ENCODE measurements around the gene TRPM3.
"Not testable (repeated sequence)": the region's sequence is repeated elsewhere in the genome, so short reads cannot be mapped to it uniquely, and the experiment has no call there.

The TRPM3 gene

DNA sequence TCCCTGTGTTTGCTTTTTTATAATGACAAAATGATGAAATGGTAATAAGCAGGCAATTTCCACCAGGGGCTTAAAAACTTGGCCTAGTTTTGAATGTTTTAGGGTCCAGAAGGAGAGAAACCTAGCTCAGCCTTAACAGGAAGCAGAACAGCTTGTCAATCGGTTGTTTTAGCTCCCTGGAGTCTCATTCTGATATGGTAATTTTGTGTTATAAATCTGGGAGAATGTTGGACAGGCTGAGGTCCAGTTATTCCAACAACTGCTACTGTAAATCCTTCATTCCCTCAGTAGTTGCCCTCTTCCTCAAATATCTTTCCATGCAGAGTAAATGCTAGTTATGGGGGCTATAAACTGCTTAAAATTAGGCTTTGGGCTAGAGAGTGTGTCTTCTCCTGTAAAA is 397.4 kb downstream of the TRPM3 start:
- H3K9ac ChIP-seq (ENCODE audit: low read length); H3K18ac ChIP-seq (ENCODE audit: low read length); H4K12ac ChIP-seq (ENCODE audit: low read depth, low read length); H3K79me1 ChIP-seq (ENCODE audit: low read length); H2AFZ ChIP-seq (ENCODE audit: insufficient read depth, low read length, poor library complexity); H2BK5ac ChIP-seq (ENCODE audit: low read depth, low read length, poor library complexity); H4K8ac ChIP-seq (ENCODE audit: low read depth, low read length); H3K23ac ChIP-seq (ENCODE audit: low read length); DNase-seq; H3K27me3 ChIP-seq (ENCODE audit: insufficient read depth, low read length); H3K4ac ChIP-seq (ENCODE audit: low read depth, low read length); H2BK12ac ChIP-seq (ENCODE audit: low read length); H3K4me1 ChIP-seq (ENCODE audit: control insufficient read depth in 1 of 2, insufficient read depth in 2 of 2, low read length in 2 of 2); H3K4me3 ChIP-seq (ENCODE audit: low read depth, low read length); H4K91ac ChIP-seq (ENCODE audit: low read depth, low read length); H2AK5ac ChIP-seq (ENCODE audit: low read length); H3K36me3 ChIP-seq (ENCODE audit: control insufficient read depth in 1 of 2, insufficient read depth in 2 of 2, low read length in 2 of 2); H3K9me3 ChIP-seq (ENCODE audit: insufficient read depth, low read depth, low read length); H3K27ac ChIP-seq (ENCODE audit: low read depth, low read length); H3K14ac ChIP-seq (ENCODE audit: low read length); H2BK120ac ChIP-seq (ENCODE audit: insufficient read depth, low read length, poor library complexity); H3K79me2 ChIP-seq (ENCODE audit: control insufficient read depth, insufficient read depth, low read length, poor library complexity); H3K4me2 ChIP-seq (ENCODE audit: low read length): not testable (repeated sequence)
- WGBS (ENCODE audit: extremely low coverage, insufficient coverage, insufficient read length), result no CpG with 5 or more reads among the region's 1 CpG

DNA sequence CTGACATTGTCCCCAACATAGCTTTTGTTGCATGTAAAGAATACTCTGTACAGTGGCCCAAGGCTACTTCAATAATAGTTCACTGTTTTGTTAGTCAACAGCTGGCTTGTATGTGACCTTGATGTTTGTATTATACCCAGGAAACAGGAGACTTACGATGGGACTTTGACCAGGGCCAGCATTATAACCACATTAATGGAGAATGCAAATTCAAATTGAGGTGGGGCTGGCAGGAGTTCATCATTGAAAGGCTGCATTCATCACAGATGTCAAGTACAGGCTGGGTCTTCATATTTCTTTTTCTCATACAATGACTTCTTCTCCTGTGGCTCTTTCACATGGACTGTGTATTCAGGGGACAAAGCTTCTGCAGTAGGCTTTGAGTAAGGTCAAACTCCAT is 414.6 kb downstream of the TRPM3 start:
- H2BK5ac ChIP-seq (ENCODE audit: low read depth, low read length, poor library complexity); DNase-seq; H3K27ac ChIP-seq (ENCODE audit: low read depth, low read length); H3K9ac ChIP-seq (ENCODE audit: low read length); H4K91ac ChIP-seq (ENCODE audit: low read depth, low read length); H2AFZ ChIP-seq (ENCODE audit: insufficient read depth, low read length, poor library complexity); H3K14ac ChIP-seq (ENCODE audit: low read length); H4K8ac ChIP-seq (ENCODE audit: low read depth, low read length); H4K12ac ChIP-seq (ENCODE audit: low read depth, low read length); H3K79me2 ChIP-seq (ENCODE audit: control insufficient read depth, insufficient read depth, low read length, poor library complexity); H3K4me2 ChIP-seq (ENCODE audit: low read length); H2BK120ac ChIP-seq (ENCODE audit: insufficient read depth, low read length, poor library complexity); H3K79me1 ChIP-seq (ENCODE audit: low read length); H3K36me3 ChIP-seq (ENCODE audit: control insufficient read depth in 1 of 2, insufficient read depth in 2 of 2, low read length in 2 of 2); H3K18ac ChIP-seq (ENCODE audit: low read length); H3K23ac ChIP-seq (ENCODE audit: low read length); H3K9me3 ChIP-seq (ENCODE audit: insufficient read depth, low read depth, low read length); H3K4ac ChIP-seq (ENCODE audit: low read depth, low read length); H2AK5ac ChIP-seq (ENCODE audit: low read length); H3K4me3 ChIP-seq (ENCODE audit: low read depth, low read length); H2BK12ac ChIP-seq (ENCODE audit: low read length); H3K4me1 ChIP-seq (ENCODE audit: control insufficient read depth in 1 of 2, insufficient read depth in 2 of 2, low read length in 2 of 2); H3K27me3 ChIP-seq (ENCODE audit: insufficient read depth, low read length): not testable (repeated sequence)
- WGBS (ENCODE audit: extremely low coverage, insufficient coverage, insufficient read length), result no CpG with 5 or more reads among the region's 1 CpG

DNA sequence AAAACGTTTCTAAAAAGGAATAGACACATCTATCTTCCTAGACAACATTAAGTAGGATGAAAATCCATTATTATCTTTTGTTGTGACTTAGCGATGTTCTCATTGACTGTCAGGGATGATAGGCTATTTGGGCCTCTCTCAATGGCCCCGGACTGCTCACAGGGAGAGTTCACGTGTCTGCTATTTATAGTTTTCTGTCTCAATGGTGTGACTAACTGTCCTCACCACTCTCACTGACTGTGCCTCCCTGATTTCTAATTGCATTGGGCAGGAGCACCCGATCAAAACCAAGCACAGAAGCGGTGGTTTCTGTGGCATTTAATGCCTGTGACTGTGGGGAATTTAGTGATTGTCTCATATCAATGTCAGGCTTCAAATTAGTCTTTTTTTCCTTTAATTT is 420.3 kb downstream of the TRPM3 start:
- no CpG with 5 or more reads among the region's 6 CpGs for WGBS (ENCODE audit: extremely low coverage, insufficient coverage, insufficient read length)
- H3K79me2 ChIP-seq (ENCODE audit: control insufficient read depth, insufficient read depth, low read length, poor library complexity), result no peaks in the 10 kb centered on the region
- no peaks in the 10 kb centered on the region for H3K36me3 ChIP-seq (ENCODE audit: control insufficient read depth in 1 of 2, insufficient read depth in 2 of 2, low read length in 2 of 2)
- H2BK120ac ChIP-seq (ENCODE audit: insufficient read depth, low read length, poor library complexity), result no peak overlapping the region
- H3K14ac ChIP-seq (ENCODE audit: low read length), result no peak overlapping the region
- no peak overlapping the region for H3K4me2 ChIP-seq (ENCODE audit: low read length)
- no peak overlapping the region for H4K12ac ChIP-seq (ENCODE audit: low read depth, low read length)
- no peak overlapping the region for H2AFZ ChIP-seq (ENCODE audit: insufficient read depth, low read length, poor library complexity)
- DNase-seq, result no peak
- no peak overlapping the region for H4K8ac ChIP-seq (ENCODE audit: low read depth, low read length)
- no peaks in the 10 kb centered on the region for H3K79me1 ChIP-seq (ENCODE audit: low read length)
- H2BK5ac ChIP-seq (ENCODE audit: low read depth, low read length, poor library complexity), result no peak overlapping the region
- H3K9me3 ChIP-seq (ENCODE audit: insufficient read depth, low read depth, low read length), result no peaks in the 10 kb centered on the region
- H2BK12ac ChIP-seq (ENCODE audit: low read length), result no peak overlapping the region
- H2AK5ac ChIP-seq (ENCODE audit: low read length), result no peak overlapping the region
- no peak overlapping the region for H3K18ac ChIP-seq (ENCODE audit: low read length)
- no peak overlapping the region for H4K91ac ChIP-seq (ENCODE audit: low read depth, low read length)
- H3K4me3 ChIP-seq (ENCODE audit: low read depth, low read length), result no peak overlapping the region
- H3K27ac ChIP-seq (ENCODE audit: low read depth, low read length), result no peak overlapping the region
- H3K4ac ChIP-seq (ENCODE audit: low read depth, low read length), result no peak overlapping the region
- no peak overlapping the region for H3K23ac ChIP-seq (ENCODE audit: low read length)
- H3K27me3 ChIP-seq (ENCODE audit: insufficient read depth, low read length), result no peaks in the 10 kb centered on the region
- H3K4me1 ChIP-seq (ENCODE audit: control insufficient read depth in 1 of 2, insufficient read depth in 2 of 2, low read length in 2 of 2), result no peaks in the 10 kb centered on the region
- no peak overlapping the region for H3K9ac ChIP-seq (ENCODE audit: low read length)

DNA sequence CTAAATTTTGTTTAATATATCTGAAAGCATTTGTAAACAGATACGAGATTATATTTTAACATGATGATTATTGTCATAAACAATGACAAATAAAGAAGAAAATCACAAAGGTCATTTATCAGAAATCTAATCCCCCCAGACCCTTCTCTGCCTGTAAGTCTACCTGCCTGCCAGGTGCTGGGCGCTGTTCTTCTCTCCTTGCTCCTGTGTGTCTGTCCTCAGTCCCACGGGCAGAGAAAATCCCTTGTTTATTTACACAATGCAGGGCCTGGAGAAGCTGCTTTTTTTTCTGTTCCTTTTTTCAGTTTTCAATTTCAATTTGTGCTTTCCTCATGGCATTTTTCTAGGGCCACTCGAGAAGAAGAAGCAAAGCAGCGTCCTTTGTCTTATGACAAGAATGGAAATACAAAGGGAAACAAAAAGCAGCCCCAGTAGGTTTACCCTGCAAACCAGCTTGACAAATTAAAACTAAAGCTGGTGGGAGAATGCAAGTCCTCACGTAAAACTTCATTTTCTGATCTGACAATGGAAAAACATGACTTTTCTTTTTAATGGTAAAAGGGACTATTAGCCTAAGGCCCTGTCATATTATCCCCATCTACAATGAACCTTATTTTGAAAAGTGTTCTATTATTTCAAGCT is 424.6 kb downstream of the TRPM3 start:
- Histone ChIP-seq H3K27ac (ENCODE audit: low read depth, low read length) (no peak overlapping the region), H3K4ac (ENCODE audit: low read depth, low read length) (no peak overlapping the region), H3K18ac (ENCODE audit: low read length) (no peak overlapping the region), H2BK120ac (ENCODE audit: insufficient read depth, low read length, poor library complexity) (no peak overlapping the region), H3K27me3 (ENCODE audit: insufficient read depth, low read length) (no peaks in the 10 kb centered on the region), H4K12ac (ENCODE audit: low read depth, low read length) (no peak overlapping the region), H3K4me1 (ENCODE audit: control insufficient read depth in 1 of 2, insufficient read depth in 2 of 2, low read length in 2 of 2) (no peaks in the 10 kb centered on the region), H4K91ac (ENCODE audit: low read depth, low read length) (no peak overlapping the region), H4K8ac (ENCODE audit: low read depth, low read length) (no peak overlapping the region), H3K4me2 (ENCODE audit: low read length) (no peak overlapping the region), H3K4me3 (ENCODE audit: low read depth, low read length) (no peak overlapping the region), H2AFZ (ENCODE audit: insufficient read depth, low read length, poor library complexity) (no peak overlapping the region), H3K36me3 (ENCODE audit: control insufficient read depth in 1 of 2, insufficient read depth in 2 of 2, low read length in 2 of 2) (no peaks in the 10 kb centered on the region), H3K79me2 (ENCODE audit: control insufficient read depth, insufficient read depth, low read length, poor library complexity) (no peaks in the 10 kb centered on the region), H2BK5ac (ENCODE audit: low read depth, low read length, poor library complexity) (no peak overlapping the region), H3K9me3 (ENCODE audit: insufficient read depth, low read depth, low read length) (no peaks in the 10 kb centered on the region), H2AK5ac (ENCODE audit: low read length) (no peak overlapping the region), H3K9ac (ENCODE audit: low read length) (no peak overlapping the region), H2BK12ac (ENCODE audit: low read length) (no peak overlapping the region), H3K23ac (ENCODE audit: low read length) (no peak overlapping the region), H3K14ac (ENCODE audit: low read length) (no peak overlapping the region), H3K79me1 (ENCODE audit: low read length) (no peaks in the 10 kb centered on the region)
- no peak for DNase-seq
- no CpG with 5 or more reads among the region's 6 CpGs for WGBS (ENCODE audit: extremely low coverage, insufficient coverage, insufficient read length)
